NCI-H774 (cell line): Measurements from ENCODE around the gene TMEM119.

Source experiments
- DNase-seq: peaks from one replicate; lab custom pipeline; 2025; lab: John Stamatoyannopoulos, UW

TMEM119 gene, protein sequence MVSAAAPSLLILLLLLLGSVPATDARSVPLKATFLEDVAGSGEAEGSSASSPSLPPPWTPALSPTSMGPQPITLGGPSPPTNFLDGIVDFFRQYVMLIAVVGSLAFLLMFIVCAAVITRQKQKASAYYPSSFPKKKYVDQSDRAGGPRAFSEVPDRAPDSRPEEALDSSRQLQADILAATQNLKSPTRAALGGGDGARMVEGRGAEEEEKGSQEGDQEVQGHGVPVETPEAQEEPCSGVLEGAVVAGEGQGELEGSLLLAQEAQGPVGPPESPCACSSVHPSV

DNA sequence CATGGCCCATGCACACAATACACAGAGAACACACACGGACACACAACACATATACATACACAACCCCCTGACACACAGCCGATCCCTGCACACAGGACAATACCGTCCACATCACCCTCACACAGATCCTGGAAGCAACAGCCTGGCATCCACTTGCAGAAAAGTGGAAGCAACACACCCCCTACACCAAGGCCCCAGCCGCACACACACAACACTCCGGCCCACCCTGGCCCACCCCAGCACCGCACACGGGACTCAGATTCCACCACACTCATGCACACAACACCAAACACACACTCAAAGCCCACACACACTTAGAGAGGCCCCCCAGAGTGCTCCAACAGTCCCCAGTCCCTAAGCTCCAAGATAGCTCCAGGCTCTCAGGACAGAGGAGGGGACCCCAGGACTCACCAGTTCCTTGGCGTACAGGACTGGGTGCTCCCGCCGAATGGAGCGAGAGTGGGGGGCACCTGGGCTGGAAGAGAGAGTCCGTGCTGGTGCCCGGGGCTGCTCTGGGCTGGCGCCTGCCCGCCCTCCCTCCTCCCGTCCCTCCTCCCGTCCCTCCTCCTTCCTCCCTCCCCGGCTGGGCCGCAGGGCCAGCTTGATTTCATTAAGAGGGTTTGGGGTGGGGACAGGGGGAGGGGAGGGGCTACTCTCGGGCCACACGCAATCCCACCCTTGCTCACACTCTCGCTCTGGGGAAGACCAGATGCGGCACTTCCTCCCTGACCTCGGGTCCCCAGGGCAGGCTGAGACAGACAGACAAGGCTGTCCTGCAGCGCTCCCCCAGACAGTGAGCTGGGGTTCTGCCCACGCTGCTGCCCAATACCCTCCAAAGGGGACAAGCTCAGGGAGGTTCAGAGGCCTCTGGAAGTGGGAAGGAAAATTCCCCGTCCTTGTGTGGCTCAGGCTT lies at the start of gene TMEM119:
Gene TMEM119, minus strand, starts transcription at position 526 of the 913 bp plus-strand sequence. CDS start 5,701 bp downstream, outside the sequence.
- DNase-seq = no peak

DNA sequence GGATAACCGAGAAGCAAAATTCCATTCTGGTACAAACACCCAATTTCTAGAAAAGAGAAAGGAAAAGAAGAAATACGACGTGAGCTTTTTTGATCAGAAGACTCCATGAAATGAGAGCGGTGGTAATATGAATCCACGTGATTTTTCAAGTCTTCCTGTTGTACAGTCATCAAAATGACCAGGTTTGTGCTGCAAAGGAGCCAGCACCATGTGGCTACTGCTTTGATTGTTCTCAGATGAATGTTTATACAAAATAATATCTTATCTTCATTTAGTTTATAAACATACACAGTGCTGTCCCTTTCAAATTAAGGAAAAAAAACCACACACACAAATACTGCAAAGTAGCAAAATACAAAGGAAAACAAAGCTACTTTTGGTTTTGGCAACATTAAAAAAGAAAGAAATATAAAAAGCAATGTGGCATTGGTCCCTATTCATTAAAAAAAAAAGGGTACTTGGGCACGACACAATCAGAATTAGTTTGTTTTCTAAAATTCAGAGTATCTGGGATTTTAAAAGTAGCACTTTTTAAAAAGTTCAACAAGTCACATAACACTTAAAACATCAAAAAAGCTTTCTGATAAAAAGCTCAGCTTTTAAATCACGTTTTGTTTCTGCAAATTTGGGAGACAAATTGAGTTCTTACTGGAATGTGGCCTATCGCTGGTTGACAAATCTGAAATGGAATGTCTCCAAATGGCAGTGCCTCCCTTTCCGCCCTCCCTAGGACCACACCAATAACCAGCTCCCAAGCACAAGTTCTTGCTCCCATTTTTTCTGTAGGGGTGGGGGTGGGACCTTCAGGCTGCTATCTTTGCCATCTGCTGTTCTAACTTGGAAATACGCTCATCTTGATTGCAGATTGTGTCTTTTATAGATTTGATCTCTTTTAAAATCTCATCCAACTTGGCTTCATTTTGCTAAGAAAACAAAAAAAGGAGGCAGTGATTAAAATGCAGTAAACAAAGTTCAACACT lies 49.0 kb upstream of the TMEM119 start:
- DNase-seq = no peak

DNA sequence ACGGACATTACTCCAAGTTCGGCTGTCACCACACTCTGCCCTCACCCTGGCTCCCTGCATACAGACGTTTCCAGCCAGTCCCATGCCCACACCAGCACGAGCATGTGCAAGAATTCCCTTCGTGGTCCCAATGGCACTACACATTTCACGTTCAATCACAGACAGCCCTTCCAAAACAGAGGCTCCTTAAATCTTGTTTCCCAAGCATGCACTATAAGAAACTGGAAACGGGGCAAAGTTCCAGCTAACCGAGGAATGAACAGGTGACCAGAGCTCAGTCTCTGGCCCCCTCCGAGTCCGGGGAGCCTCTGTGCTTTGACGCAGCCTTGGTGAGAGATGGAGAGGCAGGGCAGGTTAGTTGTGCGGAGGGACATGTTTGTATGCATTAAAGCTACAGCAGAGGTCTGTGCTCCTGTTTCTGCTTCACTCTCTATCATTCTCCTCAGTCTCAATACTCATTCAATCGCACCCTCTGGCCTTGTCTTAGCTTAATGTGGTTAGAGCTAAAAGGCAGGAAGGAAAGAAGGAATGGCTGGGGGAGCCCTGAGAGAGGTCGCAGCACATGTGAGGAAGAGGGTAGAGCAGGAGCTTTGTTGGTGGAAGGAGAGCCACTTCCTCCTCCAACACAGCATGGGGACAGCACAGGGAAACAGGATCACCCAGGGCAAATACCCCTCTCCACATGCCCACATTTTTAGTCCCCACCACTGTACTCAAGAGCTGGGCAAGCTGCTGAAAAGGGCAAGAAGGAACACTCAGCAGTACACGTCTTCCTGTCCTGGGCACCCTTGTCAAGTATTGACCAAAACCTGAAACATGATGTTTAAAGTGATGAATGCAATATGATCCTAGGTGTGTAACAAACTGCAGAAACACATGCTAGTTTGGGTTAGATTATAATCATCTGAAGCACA lies 48.1 kb upstream of the TMEM119 start:
- no peak for DNase-seq

DNA sequence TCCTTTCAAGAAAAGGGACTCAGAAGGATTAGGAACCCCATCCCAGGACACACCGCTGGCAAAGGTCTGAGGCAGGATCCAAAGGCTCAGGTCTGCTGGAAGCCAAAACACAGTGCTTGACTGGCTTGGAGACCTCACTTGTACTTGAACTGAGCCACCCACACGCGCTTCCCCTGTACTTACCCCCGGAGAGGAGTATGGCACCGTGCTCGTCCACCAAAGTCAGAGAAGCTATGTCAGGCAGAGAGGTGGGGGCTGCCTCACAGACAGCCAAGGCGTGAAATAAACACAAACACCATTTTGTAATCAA lies 46.9 kb upstream of the TMEM119 start:
- no peak for DNase-seq

DNA sequence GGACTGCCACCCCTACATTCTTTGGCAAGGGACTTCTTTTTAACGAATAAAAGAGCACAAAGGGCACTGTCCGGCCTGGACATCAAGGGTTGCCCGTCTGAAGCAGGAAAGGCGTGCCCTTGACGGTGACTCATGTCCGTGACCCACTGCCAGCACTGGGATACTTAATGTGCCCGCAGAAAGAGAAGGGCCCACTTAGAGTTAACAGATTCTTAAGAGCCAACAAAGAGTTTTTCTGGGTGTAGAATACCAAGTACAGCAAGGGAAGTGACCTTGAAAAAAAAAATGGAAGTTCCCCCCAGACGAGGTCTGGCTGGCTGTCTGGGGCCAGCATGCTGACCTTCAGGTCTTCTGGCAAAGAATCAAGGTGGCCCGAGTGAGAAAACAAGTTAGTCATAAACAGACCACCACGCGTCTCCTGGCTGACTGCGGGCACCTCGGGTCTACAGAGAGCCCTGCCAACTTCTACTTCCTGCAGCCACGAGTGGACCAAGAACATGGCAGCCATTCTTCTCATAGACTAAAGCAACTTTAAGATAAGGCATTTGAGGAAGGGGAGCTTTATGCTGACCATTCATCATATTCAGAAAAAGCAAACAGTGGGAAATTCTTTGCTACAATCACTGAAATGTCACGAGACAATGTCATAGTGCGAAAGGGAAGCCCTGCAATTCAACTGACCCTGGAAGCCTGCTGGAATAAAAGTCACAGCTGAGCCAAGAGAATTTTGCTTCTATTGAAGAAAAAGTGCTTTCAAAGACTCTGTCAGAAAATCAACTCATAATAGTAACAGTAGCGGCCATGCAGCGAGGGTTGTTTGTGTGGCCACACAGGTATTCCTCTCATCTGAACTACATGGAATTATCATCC lies 46.3 kb upstream of the TMEM119 start:
- DNase-seq = no peak

DNA sequence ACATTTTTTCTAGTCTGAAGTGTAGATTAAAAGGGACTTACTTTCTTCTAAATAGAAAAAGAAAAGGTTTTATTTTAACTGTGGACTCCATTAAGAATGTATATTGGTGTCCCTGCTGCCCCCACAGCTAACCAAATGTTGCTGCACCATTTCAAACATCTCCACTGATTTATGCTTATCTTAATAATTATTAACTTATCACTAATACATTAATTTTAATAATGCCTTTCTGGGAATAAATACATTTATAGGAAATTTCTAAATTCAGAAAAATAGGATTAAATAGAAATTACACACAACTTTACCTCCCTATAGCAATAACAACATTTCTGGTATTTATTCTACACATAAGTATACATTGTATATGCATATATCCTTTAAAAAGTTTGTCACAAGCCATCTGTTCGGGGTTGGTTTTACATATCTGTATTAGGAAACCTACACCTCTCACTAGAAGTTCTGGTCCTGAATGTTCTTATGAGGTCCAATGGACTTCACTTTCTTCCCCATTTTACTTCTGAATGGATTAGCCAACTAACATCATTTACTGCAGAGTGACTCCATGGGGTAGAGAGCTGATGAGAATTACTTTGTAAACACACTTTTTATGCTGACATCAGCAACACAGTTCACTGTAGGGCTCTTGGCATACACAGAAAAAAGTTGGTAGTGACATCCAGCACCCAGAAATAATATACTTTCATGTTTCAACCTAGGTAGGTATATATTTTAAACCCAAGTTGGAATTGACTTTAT lies 45.2 kb upstream of the TMEM119 start:
- no peak for DNase-seq

DNA sequence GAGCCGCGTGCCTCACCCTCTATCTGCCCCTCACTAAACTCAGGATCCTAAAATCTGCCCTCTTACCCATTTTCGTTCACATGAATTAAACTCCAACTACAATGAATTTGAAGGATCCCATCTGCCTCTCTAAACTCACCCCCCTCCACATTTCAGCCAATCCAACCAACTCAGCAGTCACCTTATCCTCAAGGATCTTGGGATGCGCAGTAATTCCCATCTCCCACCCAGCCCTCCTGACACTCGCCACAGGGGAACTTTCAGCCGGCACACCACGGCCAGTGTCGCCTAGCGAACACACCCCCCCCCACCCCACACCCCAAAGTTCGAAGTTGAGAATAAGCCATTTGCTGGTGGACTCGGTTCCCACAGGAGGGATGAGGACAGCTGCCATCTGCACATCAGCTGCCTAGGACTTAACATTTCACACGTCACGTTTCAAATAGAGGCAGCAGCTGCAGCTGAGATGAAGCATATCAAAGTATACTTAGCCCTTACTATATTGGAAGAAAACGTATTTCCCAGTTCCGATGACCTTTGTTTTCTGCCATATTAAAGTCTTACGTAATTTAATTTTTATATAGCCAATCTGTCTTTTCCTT lies 44.5 kb upstream of the TMEM119 start:
- peak; percentile 22 for DNase-seq

DNA sequence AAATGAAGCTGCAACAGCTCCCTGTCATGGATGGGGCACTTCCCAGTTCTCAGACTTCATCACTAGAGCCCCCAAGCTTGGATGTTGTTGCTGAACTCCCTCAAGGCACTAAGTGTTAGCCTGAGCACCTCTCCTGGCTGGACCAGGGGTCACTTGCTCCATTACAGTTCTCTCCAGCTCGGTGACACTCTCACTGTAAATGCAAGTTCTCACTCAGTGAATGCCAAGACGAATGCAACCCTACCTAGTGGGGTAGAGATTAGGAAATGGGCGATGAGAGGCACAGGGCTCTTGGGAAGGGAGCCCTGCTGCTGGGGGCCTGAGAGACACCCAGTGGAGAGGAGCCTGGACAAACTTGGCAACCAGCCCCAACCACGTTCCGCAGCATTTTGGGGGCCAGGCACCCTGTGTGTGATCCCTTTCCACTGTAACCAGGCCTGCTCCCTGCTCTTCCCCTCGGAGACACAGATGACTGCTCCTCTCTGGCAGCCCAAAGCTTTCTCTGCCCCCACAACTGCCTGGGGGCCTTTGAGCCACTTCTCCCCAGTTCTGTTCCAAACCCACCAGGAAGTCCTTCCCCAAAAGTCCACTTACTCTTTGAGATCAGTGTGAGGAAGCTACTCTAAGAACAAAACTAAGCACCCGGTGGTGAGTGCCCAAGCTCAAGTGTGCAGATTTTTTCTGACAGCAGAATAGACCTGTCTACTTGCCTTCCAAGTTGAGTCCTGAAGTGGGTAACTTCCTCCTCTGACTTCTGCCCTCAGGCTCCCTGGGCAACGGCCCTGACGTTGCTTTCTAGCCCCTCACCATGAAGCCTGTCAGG lies 43.8 kb upstream of the TMEM119 start:
- no peak for DNase-seq

DNA sequence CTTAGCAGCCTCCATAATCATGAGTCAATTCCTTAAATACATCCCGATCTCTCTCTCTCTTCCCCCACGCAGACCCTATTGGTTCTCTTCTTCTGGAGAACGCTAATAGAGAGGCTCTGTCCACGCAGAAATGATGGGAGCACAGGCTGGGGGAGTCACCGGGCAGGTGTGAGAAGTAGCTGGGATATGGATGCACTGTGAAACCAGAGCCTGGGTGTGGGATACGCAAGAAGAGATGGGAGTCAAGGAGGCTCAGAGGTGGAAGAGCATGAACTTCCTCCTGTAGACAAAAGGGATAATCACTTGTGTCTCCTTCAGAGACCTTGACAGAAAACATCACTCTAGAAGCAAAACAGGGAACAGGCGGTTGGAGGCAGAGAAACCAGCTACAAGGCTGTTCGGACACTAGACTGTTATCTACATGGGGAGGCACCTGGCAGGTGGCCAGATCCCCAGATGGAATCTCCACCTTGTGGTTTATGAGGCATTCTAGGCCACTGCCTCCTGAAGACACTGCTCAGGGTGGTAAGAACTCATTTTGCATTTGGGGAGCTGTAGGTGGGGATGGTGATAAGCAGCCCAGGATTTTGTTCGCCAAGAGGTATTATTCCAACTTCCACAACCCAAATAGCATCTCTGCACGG lies 43.0 kb upstream of the TMEM119 start:
- no peak for DNase-seq

DNA sequence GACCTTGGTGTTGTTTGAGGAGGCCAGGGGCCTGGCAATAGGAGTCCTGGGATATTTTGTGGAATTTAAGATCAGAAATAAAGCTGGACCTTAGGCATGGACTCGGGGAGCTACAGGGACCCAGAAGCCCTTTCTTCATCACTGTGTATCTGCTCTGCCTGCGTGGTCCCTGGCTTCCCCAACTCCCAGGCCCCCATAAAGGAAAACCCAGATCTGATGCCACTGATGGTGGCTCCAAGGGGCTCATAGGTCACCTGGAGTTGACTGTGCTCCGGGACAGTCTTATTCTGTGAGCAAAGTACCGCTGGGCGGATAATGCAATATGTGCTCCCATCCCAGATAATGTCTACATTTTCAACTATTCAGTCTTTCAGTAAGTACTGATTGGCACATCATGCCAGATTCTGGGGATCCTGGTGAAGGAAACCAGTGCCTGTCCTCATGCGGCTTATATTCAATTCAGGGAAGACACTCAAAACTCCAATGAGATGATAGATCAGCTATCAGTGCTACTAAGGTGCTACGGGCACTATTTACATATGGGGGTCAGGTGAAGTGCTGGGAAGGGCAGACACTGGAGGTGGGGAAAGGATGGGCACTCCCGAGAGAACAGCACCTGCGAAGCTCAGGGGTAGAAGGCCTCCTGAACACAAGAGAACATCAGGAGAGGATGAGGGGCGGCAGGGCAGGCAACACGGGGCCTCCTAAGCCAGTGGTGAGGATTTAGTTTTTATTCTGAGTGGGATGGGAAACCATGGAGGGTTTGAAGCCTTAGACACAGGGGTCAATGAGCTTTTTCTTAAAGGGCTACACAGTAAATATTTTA lies 41.3 kb upstream of the TMEM119 start:
- DNase-seq = no peak

DNA sequence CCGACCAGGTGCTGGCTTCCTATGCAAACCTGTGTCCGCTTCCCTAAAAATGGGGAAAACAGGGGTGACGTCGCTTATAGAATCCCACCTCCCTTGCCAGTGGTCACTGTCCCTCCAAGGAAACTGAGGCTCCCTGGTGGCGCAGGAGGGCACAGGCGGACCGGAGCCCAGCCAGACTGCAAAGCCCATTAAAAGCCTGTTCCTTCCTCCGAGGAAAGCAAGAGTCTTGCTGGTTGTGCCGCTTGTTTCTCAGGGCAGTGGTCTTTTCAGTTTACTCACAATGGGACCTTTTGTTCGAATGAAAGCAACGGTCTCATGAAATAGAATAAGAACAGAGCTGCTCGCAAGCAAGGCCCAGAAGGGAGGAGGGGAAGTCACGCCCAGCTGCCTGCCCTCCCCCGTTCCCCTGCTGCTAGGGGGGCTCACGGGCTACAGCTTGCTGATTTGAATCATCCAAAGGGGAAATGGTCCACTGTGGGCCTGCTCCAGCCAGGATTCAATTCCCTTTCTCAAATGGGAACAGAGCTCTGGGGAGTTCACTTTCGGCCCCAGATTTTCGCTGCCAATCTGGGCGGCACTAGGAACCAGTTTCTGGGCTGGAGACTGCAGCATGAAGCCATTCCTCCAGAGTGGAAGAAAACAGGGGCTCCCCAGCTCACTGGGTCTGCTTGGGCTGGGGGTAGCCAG lies 40.4 kb upstream of the TMEM119 start:
- DNase-seq = no peak

DNA sequence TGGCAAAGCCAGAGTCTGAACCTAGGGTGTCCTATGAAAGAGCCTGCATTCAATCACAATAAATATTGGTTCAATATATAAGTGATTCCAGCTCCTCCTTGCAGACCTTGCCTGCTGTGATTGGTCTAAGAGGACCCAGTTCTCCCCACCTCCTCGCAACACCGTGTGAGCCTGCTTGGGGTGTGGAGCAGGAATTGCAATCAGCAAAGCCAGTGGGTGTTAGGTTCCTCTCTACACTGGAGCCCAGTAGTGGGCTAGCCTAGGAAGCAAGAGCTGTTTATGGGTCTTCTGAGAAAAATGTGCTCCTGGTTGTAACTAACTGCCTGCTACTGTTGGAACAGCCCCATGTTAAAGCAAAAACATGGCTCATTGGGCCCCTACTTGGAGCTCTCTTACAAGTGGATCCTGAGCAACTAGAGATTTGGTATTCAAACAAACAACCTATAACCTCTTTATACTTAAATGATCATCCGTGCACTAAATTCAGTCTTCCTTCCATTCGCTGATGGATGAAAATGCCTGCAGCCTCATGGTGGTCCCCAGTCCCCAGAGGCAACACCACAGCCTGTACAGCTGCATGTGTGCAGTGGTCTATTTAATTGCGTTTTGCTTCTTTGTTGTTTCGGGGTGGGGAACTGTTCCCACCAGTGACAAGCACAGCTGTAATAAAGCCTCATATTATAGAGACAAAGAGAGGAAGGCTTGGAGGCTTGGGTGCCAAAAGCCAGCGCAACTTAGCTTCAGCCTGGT lies 39.5 kb upstream of the TMEM119 start:
- DNase-seq = no peak

DNA sequence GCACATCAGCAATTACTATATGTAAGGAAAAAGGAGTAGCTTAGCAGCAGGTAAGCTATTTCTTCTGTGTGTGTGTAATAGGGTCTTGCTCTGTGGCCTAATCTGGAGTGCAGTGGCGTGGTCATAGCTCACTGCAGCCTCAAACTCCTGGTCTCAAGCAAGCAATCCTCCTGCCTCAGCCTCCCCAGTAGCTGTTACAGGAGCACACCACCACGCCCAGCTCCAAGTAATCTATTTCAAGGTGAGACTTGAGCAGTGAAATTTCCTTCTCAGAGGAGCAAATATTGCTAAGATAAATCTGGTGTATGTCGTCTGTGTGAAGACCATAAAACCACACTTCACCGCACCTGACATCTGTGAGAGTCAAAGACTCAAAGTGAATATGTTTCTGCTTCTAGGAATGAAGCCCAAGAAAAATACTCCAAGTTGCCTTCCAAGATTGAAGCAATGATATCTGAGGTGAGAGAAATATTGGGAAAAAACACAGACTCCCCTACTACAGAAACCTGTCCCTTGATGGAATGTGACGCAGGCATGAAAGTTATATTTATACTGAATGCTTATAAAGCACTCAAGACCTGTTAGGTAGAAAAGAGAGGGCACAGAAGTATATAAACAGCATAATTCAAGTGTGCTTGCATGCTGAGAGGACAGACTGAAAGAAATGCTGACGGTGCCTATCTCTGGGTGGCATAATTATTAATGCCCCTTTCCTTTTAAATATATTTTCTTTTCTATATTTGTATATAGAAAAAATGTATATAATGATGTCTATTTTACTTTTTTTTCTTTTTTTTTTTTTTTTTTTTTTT lies 38.3 kb upstream of the TMEM119 start:
- no peak for DNase-seq

DNA sequence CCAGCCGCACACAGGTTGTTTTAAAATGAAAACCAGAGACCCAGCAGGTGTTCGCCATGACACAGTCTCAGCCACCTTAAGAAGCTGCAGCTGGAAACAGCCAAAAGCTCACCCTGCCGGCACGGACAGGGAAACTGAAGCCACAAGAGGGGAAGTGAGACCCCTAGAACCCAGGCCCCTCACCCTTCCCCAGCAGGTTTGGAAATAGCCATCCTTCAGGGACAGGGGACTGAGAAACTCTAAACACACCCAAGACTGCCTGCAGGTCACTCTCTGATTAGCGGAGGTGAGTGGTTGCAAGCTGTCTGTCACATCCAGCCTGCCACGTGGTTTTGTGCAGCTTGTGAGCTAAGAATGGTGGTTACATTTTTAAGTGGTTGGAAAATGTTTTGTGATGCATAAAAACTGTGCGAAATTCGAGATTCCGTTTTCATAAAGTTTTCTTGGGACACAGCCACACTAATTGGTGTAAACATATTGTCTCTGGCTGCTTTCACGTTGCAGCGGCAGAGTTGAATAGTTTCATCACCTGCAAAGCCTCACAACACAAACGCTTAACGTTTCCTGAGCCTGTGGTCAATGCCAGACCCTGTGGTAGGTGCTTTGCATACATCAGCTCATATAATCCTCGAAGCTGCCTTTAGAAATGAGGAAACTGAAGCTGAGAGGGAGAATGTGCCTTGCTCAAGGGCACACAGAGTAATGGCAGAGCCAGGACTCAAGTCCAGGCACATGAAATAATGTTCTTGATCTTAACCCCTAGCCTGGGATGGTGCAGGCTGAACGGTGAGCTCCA lies 37.5 kb upstream of the TMEM119 start:
- DNase-seq = no peak
